HepG2 (cell line): ENCODE data around the gene LANCL3. TPM values are rescaled to one million over a fixed set of nuclear protein-coding genes. Genes with fewer than 3 reads are reported as not detected.

Experiments used
- ATAC-seq: fragments of 200-7000 bp; cut with Tn5 transposase; 3 replicates; pipeline ENCODE4 v1.9.1; 2020; ENCODE audit warnings: mild to moderate bottlenecking, moderate library complexity
- BruUV-seq: library from RNA; stranded (reverse); fragments of 400-500 nt; replicated peaks from 2 replicates; lab custom pipeline; 2021; lab: Mats Ljungman, UMichigan
- CTCF ChIA-PET: fragments of 300-600 bp; formaldehyde crosslinking; extraction: SDS; loops from one replicate; lab custom pipeline; 2021; ENCODE audit warnings: low total read pairs, inconsistent platforms, low intra/inter-chr PET ratio; lab: Yijun Ruan, JAX
- POLR2A ChIA-PET: fragments of 350-600 bp; sonication (Branson Sonifier 250); formaldehyde crosslinking; loops from one replicate; lab custom pipeline; 2020; ENCODE audit warnings: antibody characterized with exemption, inconsistent platforms; lab: Yijun Ruan, JAX
- DNase-seq: peaks from one replicate; pipeline ENCODE4 v3.0.0-alpha.2; 2015; ENCODE audit warnings: low spot score
- FAIRE-seq: peaks from 3 replicates; lab custom pipeline; 2011; peaks lifted over from hg19 to GRCh38; lab: Jason Lieb, UNC
- H2AFZ ChIP-seq: one replicate; pipeline ENCODE4 v1.6.1; 2011; ENCODE audit warnings: low read length, inconsistent platforms
- H3K27ac ChIP-seq: fragments of 300-600 bp; 3 replicates; pipeline ENCODE4 v1.8.0; 2011; ENCODE audit warnings: mixed run types, mild to moderate bottlenecking, mixed read lengths, low read length, inconsistent platforms; ENCODE audit not compliant: insufficient read depth; ENCODE audit errors: extremely low read length
- H3K27me3 ChIP-seq, 2 experiments: fragments of 200-600 bp in 1 of 2; 2 replicates in 1 of 2; 3 replicates in 1 of 2; pipeline versions ENCODE4 v1.6.0 to v1.8.0; 2011; ENCODE audit warnings: low read length in 2 of 2, mild to moderate bottlenecking in 2 of 2, moderate library complexity in 2 of 2, inconsistent platforms in 1 of 2; ENCODE audit not compliant: insufficient read depth in 2 of 2, control insufficient read depth in 1 of 2
- H3K36me3 ChIP-seq, 2 experiments: fragments of 200-600 bp in 1 of 2; replicated peaks in 1 of 2; 2 replicates in 1 of 2; 3 replicates in 1 of 2; pipeline versions ENCODE4 v1.5.1 to v1.8.0; 2011; ENCODE audit warnings: low read length in 2 of 2, inconsistent platforms in 1 of 2; ENCODE audit not compliant: insufficient read depth in 2 of 2, control insufficient read depth in 1 of 2
- H3K4me1 ChIP-seq: 2 replicates; pipeline ENCODE4 v1.5.1; 2012; ENCODE audit warnings: low read length, inconsistent platforms; ENCODE audit not compliant: insufficient read depth
- H3K4me2 ChIP-seq: 2 replicates; pipeline ENCODE4 v1.6.0; 2011; ENCODE audit warnings: low read depth, low read length, inconsistent platforms
- H3K4me3 ChIP-seq, 3 experiments: fragments of 200-600 bp in 1 of 3; sonication (generic), shearing (Covaris generic) in 1 of 3; replicated peaks in 1 of 3; 2 replicates each; pipeline ENCODE4 v1.5.1; 2011 to 2016; ENCODE audit warnings: low read length in 3 of 3, inconsistent platforms in 2 of 3, low read depth in 2 of 3, mild to moderate bottlenecking in 2 of 3, control low read depth in 1 of 3, mixed read lengths in 1 of 3; ENCODE audit not compliant: insufficient read depth in 1 of 3
- H3K79me2 ChIP-seq: one replicate; pipeline ENCODE4 v1.6.1; 2011; ENCODE audit warnings: low read length, inconsistent platforms; ENCODE audit not compliant: insufficient read depth
- H3K9ac ChIP-seq: 2 replicates; pipeline ENCODE4 v1.6.0; 2011; ENCODE audit warnings: mild to moderate bottlenecking, low read depth, low read length, inconsistent platforms; ENCODE audit not compliant: insufficient read depth
- H3K9me3 ChIP-seq: 2 replicates; pipeline ENCODE4 v1.5.1; 2012; ENCODE audit warnings: mild to moderate bottlenecking, low read length
- H4K20me1 ChIP-seq: 2 replicates; pipeline ENCODE4 v1.6.0; 2011; ENCODE audit warnings: inconsistent platforms, mild to moderate bottlenecking, low read length, moderate library complexity; ENCODE audit not compliant: insufficient read depth
- ARID3A ChIP-seq: IDR thresholded peaks from 2 replicates; pipeline ENCODE4 v1.6.1; 2012; ENCODE audit warnings: low read depth, low read length, improper control_type of control experiment
- DR1 ChIP-seq: sonication (generic); formaldehyde crosslinking; IDR thresholded peaks from 2 replicates; pipeline ENCODE4 v1.8.0; 2021; ENCODE audit warnings: mild to moderate bottlenecking, missing genetic modification reagents, inconsistent platforms
- SMYD3 ChIP-seq: sonication (generic); formaldehyde crosslinking; IDR thresholded peaks from 2 replicates; pipeline ENCODE4 v1.8.1; 2023; ENCODE audit warnings: mild to moderate bottlenecking, missing genetic modification reagents
- ZBTB7B ChIP-seq: sonication (generic); formaldehyde crosslinking; IDR thresholded peaks from 2 replicates; pipeline ENCODE4 v1.4.0; 2020; ENCODE audit warnings: missing genetic modification reagents
- ZNF18 ChIP-seq: sonication (generic); formaldehyde crosslinking; IDR thresholded peaks from 2 replicates; pipeline ENCODE4 v1.8.0; 2022; ENCODE audit warnings: mild to moderate bottlenecking, missing genetic modification reagents; ENCODE audit not compliant: insufficient replicate concordance
- ZNF567 ChIP-seq: sonication (generic); formaldehyde crosslinking; IDR thresholded peaks from 2 replicates; pipeline ENCODE4 v1.8.1; 2023; ENCODE audit warnings: mild to moderate bottlenecking, missing genetic modification reagents, borderline replicate concordance
- WGBS: methylation state at CpG from one replicate; pipeline ENCODE4 v1.1.6; 2017; ENCODE audit warnings: low lambda C conversion rate; 5-methylcytosine and 5-hydroxymethylcytosine counted together
- in situ Hi-C: cut with HindIII; loops from 2 replicates; pipeline ENCODE4 v1.10.0; 2017; ENCODE audit warnings: low pct_unique_long_range_greater_than_20kb; ENCODE audit not compliant: extremely low pct_ligation_motif_present
- intact Hi-C: fragments of 100-400 bp; cut with micrococcal nuclease; formaldehyde crosslinking; loops from one replicate; pipeline ENCODE4 v1.10.0; 2022; ENCODE audit not compliant: unreplicated experiment
- polyA plus RNA-seq, 8 experiments: library from polyadenylated mRNA; depleted of rRNA in 3 of 8; stranded (reverse) in 7 of 8; unstranded in 1 of 8; fragments of >200 nt; fragmentation: Illumina TruSeq in 4 of 8; extraction: Trizol in 4 of 8; gene quantifications; 2 replicates each; pipeline versions ENCODE4 v1.2.1 to v1.2.3, GENCODE V29; 2011 to 2016; ENCODE audit warnings: low read depth in 4 of 8, missing spikeins in 1 of 8, mixed read lengths in 1 of 8; ENCODE audit not compliant: insufficient read depth in 1 of 8
- total RNA-seq, 5 experiments: library from RNA; depleted of rRNA; stranded (reverse); fragments of >200 nt; fragmentation: Illumina TruSeq; extraction: Trizol; gene quantifications; 2 replicates each; pipeline ENCODE4 v1.2.3, GENCODE V29; 2016; ENCODE audit warnings: low read depth in 1 of 5

Gene LANCL3
- total and polyA plus RNA-seq, 2 of the 13 experiments (the other 11 are each of a cell fraction or from before 2014, with no cell fraction given) = not detected

GRCh38 chrX:37541991-37542390, 29.5 kb upstream of the LANCL3 start:
- no peaks in the 10 kb centered on the region for H3K79me2 ChIP-seq
- FAIRE-seq (no peak), ATAC-seq (no peak), DNase-seq (no peak)
- intact Hi-C loops (no loop called here), in situ Hi-C loops (no loop called here)
- ChIA-PET POLR2A (no interaction called here), CTCF (no interaction called here)
- H4K20me1 ChIP-seq = no peaks in the 10 kb centered on the region
- no peaks in the 10 kb centered on the region for H3K27me3 ChIP-seq
- TF ChIP-seq ZNF567 (CRISPR knock-in tag) = no peak
- TF ChIP-seq SMYD3 (CRISPR knock-in tag) = no peak
- no peak for TF ChIP-seq ARID3A
- TF ChIP-seq ZBTB7B (CRISPR knock-in tag) = no peak
- TF ChIP-seq ZNF18 (CRISPR knock-in tag) = no peak
- no peak for TF ChIP-seq DR1 (CRISPR knock-in tag)
- no peak overlapping the region for H3K27ac ChIP-seq
- H3K4me2 ChIP-seq = no peak overlapping the region
- WGBS = 0% methylated on average over 1 of the region's 11 CpGs
- H3K9me3 ChIP-seq = no peaks in the 10 kb centered on the region
- no TSS peak for BruUV-seq
- no peak overlapping the region for H3K9ac ChIP-seq
- no peaks in the 10 kb centered on the region for H3K4me1 ChIP-seq
- H2AFZ ChIP-seq = no peak overlapping the region
- no peaks in the 10 kb centered on the region for H3K36me3 ChIP-seq
- no peak overlapping the region for H3K4me3 ChIP-seq
